SK-N-SH (cell line): ENCODE results near the gene VEGFB. TPM values are rescaled to one million over a fixed set of nuclear protein-coding genes. Genes with fewer than 3 reads are reported as not detected.

Source experiments
- CTCF ChIA-PET: fragments of 300-600, 350-600 bp; formaldehyde crosslinking; extraction: SDS; loops from one replicate; lab custom pipeline; 2021; lab: Yijun Ruan, JAX
- POLR2A ChIA-PET: fragments of 350-600 bp; sonication (Branson Sonifier 250); formaldehyde crosslinking; extraction: SDS; loops from one replicate; lab custom pipeline; 2020; ENCODE audit warnings: antibody characterized with exemption, inconsistent platforms; lab: Yijun Ruan, JAX
- DNase-seq: peaks from one replicate; pipeline ENCODE4 v3.0.0; 2012
- H2AFZ ChIP-seq: fragments of 200-600 bp; sonication (generic); 2 replicates; pipeline ENCODE4 v1.8.1; 2016; ENCODE audit warnings: antibody characterized with exemption, mild to moderate bottlenecking, low read depth
- H3F3A ChIP-seq: fragments of 200-600 bp; sonication (generic); replicated peaks from 2 replicates; pipeline ENCODE3; 2016; ENCODE audit warnings: antibody characterized with exemption, mild to moderate bottlenecking; ENCODE audit not compliant: insufficient read depth
- H3K27ac ChIP-seq, 2 experiments: fragments of 200-500 bp in 1 of 2; fragments of 200-600 bp in 1 of 2; sonication (Bioruptor generic) in 1 of 2; sonication (generic), shearing (Covaris generic) in 1 of 2; 2 replicates each; pipeline versions ENCODE4 v1.5.1 to v1.6.1; 2014 to 2016; ENCODE audit warnings: low read depth in 2 of 2, inconsistent platforms in 1 of 2, low read length in 1 of 2, mild to moderate bottlenecking in 1 of 2, mixed read lengths in 1 of 2
- H3K27me3 ChIP-seq: fragments of 200-600 bp; sonication (generic), shearing (Covaris generic); 2 replicates; pipeline ENCODE4 v1.6.1; 2016; ENCODE audit warnings: mixed run types; ENCODE audit not compliant: insufficient read depth
- H3K36me3 ChIP-seq, 2 experiments: fragments of 200-500 bp in 1 of 2; fragments of 200-600 bp in 1 of 2; sonication (Bioruptor generic) in 1 of 2; sonication (generic) in 1 of 2; replicated peaks in 1 of 2; 2 replicates each; pipeline versions ENCODE3 to v1.5.1; 2014 to 2016; ENCODE audit warnings: low read length in 1 of 2, mild to moderate bottlenecking in 1 of 2; ENCODE audit not compliant: insufficient read depth in 2 of 2, control insufficient read depth in 1 of 2
- H3K4me1 ChIP-seq, 2 experiments: fragments of 200-500 bp in 1 of 2; fragments of 200-600 bp in 1 of 2; sonication (Bioruptor generic) in 1 of 2; sonication (generic), shearing (Covaris generic) in 1 of 2; 2 replicates each; pipeline versions ENCODE4 v1.5.1 to v1.6.1; 2014 to 2016; ENCODE audit warnings: low read depth in 1 of 2, low read length in 1 of 2, mixed run types in 1 of 2; ENCODE audit not compliant: insufficient read depth in 2 of 2, control insufficient read depth in 1 of 2
- H3K4me2 ChIP-seq: fragments of 200-600 bp; sonication (generic), shearing (Covaris generic); 2 replicates; pipeline ENCODE4 v1.6.1; 2017; ENCODE audit warnings: mixed run types
- H3K4me3 ChIP-seq, 2 experiments: fragments of 200-500 bp in 1 of 2; fragments of 200-600 bp in 1 of 2; sonication (Bioruptor generic) in 1 of 2; sonication (generic), shearing (Covaris generic) in 1 of 2; 2 replicates each; pipeline versions ENCODE4 v1.5.1 to v1.8.1; 2014 to 2016; ENCODE audit warnings: low read depth in 2 of 2, inconsistent platforms in 1 of 2, low read length in 1 of 2, mild to moderate bottlenecking in 1 of 2, mixed read lengths in 1 of 2, moderate library complexity in 1 of 2
- H3K79me2 ChIP-seq: fragments of 200-600 bp; sonication (generic); 2 replicates; pipeline ENCODE4 v1.8.1; 2017; ENCODE audit warnings: mild to moderate bottlenecking; ENCODE audit not compliant: insufficient read depth
- H3K9ac ChIP-seq: fragments of 200-600 bp; sonication (generic); 2 replicates; pipeline ENCODE4 v1.6.1; 2017; ENCODE audit warnings: mixed run types
- H3K9me2 ChIP-seq: fragments of 200-600 bp; sonication (generic); 2 replicates; pipeline ENCODE4 v1.6.1; 2017; ENCODE audit warnings: mixed run types
- H3K9me3 ChIP-seq: fragments of 200-600 bp; sonication (generic); 2 replicates; pipeline ENCODE4 v1.6.1; 2017; ENCODE audit warnings: mixed run types, mild to moderate bottlenecking, moderate library complexity
- H4K20me1 ChIP-seq: fragments of 200-600 bp; sonication (generic); 2 replicates; pipeline ENCODE4 v1.6.1; 2017; ENCODE audit warnings: mild to moderate bottlenecking, mixed run types; ENCODE audit not compliant: insufficient read depth
- CHD2 ChIP-seq: fragments of 150-350 bp; IDR thresholded peaks from 2 replicates; pipeline ENCODE4 v1.6.1; 2018; ENCODE audit warnings: low read length; ENCODE audit not compliant: partially characterized antibody
- ELF1 ChIP-seq: IDR thresholded peaks from 2 replicates; pipeline ENCODE4 v1.4.0; 2012
- EP300 ChIP-seq, 2 experiments: IDR thresholded peaks; 2 replicates each; pipeline versions ENCODE4 v1.4.0 to v1.6.1; 2012; ENCODE audit warnings: borderline replicate concordance in 1 of 2, low read depth in 1 of 2, low read length in 1 of 2
- FOSL2 ChIP-seq: IDR thresholded peaks from 2 replicates; pipeline ENCODE4 v1.4.0; 2012; ENCODE audit warnings: low read depth, mild to moderate bottlenecking, moderate library complexity, borderline replicate concordance
- FOXJ3 ChIP-seq: sonication (generic); formaldehyde crosslinking; IDR thresholded peaks from 2 replicates; pipeline ENCODE4 v1.5.1; 2020; ENCODE audit warnings: mild to moderate bottlenecking, missing genetic modification reagents
- GABPA ChIP-seq: IDR thresholded peaks from 2 replicates; pipeline ENCODE4 v1.4.0; 2012; ENCODE audit warnings: low read depth, mild to moderate bottlenecking
- MXI1 ChIP-seq: IDR thresholded peaks from 2 replicates; pipeline ENCODE4 v1.6.1; 2012; ENCODE audit warnings: mild to moderate bottlenecking, low read depth, low read length, improper control_type of control experiment
- NRF1 ChIP-seq: IDR thresholded peaks from 2 replicates; pipeline ENCODE4 v1.6.1; 2012; ENCODE audit warnings: low read depth, mild to moderate bottlenecking, low read length
- POLR2AphosphoS5 ChIP-seq: IDR thresholded peaks from 2 replicates; pipeline ENCODE4 v1.6.1; 2012; ENCODE audit warnings: low read depth, low read length
- RAD21 ChIP-seq: IDR thresholded peaks from 2 replicates; pipeline ENCODE4 v1.6.1; 2012; ENCODE audit warnings: mild to moderate bottlenecking, low read length
- SMC3 ChIP-seq: IDR thresholded peaks from 2 replicates; pipeline ENCODE4 v1.6.1; 2012; ENCODE audit warnings: low read depth, low read length, improper control_type of control experiment
- TCF12 ChIP-seq: IDR thresholded peaks from 2 replicates; pipeline ENCODE4 v1.4.0; 2012
- WGBS: methylation state at CpG from one replicate; pipeline ENCODE4 v1.1.6; 2017; ENCODE audit warnings: low lambda C conversion rate; 5-methylcytosine and 5-hydroxymethylcytosine counted together
- polyA plus RNA-seq, 3 experiments: library from polyadenylated mRNA; depleted of rRNA; stranded (reverse); fragments of >200 nt; gene quantifications; 2 replicates each; pipeline ENCODE4 v1.2.3, GENCODE V29; 2012
- TF ChIP-seq, protein P1 (sequence below): fragments of 150-350 bp; IDR thresholded peaks from 2 replicates; pipeline ENCODE4 v1.6.1; 2017; ENCODE audit warnings: antibody characterized with exemption, low read length, low read depth, borderline replicate concordance
- TF ChIP-seq, protein P2 (sequence below): IDR thresholded peaks from 2 replicates; pipeline ENCODE4 v1.4.0; 2012; ENCODE audit warnings: low read depth, borderline replicate concordance
- TF ChIP-seq, protein P3 (sequence below): IDR thresholded peaks from 2 replicates; pipeline ENCODE4; 2012
- TF ChIP-seq, protein P4 (sequence below): IDR thresholded peaks from 2 replicates; pipeline ENCODE4 v1.4.0; 2012; ENCODE audit warnings: low read depth
- TF ChIP-seq, protein P5 (sequence below): IDR thresholded peaks from 2 replicates; pipeline ENCODE4 v1.4.0; 2012; ENCODE audit warnings: low read depth, borderline replicate concordance

The VEGFB gene
- polyA plus RNA-seq, 1 of the 3 experiments (the other 2 are of a cell fraction) = 29.9 TPM

DNA sequence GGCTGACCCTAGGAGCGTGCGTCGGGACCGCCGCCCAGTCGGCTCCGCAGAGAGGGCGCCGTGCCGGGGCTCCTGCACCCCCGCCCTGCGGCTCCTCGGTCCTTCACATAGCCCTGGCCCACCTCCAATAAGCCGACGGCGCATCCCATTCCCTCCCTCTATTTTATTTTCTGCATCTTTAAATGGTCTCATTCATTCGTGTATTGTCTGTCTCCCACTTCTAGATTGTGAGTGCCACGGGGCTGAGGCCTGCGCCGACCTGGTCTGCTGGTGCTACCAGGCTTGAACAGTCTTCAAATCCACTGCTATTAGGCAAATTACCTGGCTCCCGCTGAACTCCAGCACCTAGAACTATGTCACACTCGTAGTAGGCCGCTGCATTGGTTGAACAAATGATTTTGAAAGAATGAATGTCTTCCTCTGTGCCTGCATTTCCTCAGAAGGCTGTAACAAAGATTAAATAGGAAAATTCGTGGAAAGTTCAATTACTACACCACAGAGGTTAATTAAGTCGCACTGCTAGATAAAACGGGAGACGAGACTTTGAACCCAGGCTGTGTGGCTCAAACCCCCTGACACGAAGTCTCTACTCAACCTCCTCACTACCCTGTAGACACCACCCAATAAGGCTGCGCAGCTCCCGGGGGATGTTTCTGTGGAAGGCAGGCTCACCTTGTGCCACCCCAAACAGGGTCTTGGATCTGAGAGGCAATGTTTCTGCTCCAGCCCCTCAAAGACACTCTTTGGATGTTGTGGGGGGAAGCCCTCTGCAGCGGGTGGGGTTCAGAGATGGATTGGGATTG, 13.5 kb downstream of the VEGFB start:
- TF ChIP-seq GABPA = no peak
- no peak for TF ChIP-seq ELF1
- TF ChIP-seq SMC3 = no peak
- no peak for TF ChIP-seq FOXJ3 (CRISPR knock-in tag)
- TF ChIP-seq, protein P1, sequence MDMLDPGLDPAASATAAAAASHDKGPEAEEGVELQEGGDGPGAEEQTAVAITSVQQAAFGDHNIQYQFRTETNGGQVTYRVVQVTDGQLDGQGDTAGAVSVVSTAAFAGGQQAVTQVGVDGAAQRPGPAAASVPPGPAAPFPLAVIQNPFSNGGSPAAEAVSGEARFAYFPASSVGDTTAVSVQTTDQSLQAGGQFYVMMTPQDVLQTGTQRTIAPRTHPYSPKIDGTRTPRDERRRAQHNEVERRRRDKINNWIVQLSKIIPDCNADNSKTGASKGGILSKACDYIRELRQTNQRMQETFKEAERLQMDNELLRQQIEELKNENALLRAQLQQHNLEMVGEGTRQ = no peak
- no peak for TF ChIP-seq RAD21
- TF ChIP-seq, protein P2, sequence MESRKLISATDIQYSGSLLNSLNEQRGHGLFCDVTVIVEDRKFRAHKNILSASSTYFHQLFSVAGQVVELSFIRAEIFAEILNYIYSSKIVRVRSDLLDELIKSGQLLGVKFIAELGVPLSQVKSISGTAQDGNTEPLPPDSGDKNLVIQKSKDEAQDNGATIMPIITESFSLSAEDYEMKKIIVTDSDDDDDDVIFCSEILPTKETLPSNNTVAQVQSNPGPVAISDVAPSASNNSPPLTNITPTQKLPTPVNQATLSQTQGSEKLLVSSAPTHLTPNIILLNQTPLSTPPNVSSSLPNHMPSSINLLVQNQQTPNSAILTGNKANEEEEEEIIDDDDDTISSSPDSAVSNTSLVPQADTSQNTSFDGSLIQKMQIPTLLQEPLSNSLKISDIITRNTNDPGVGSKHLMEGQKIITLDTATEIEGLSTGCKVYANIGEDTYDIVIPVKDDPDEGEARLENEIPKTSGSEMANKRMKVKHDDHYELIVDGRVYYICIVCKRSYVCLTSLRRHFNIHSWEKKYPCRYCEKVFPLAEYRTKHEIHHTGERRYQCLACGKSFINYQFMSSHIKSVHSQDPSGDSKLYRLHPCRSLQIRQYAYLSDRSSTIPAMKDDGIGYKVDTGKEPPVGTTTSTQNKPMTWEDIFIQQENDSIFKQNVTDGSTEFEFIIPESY = no peak
- peak overlapping the region; percentile 100; the same call in 1 of the 2 replicates for H3K4me2 ChIP-seq
- H3K79me2 ChIP-seq = peaks cover 49% of the 10 kb centered on the region
- H3F3A ChIP-seq = peaks cover 11% of the 10 kb centered on the region
- peak overlapping the region; percentile 92 to 98; a peak in 3 of 4 replicates for H3K4me3 ChIP-seq
- peaks cover 4% of the 10 kb centered on the region for H4K20me1 ChIP-seq
- no peak for DNase-seq
- CTCF ChIA-PET = interaction anchor here (0.7 to 4.6 kb wide), 7 partner anchors 15 to 54 kb away, joined by 3 to 89 read pairs (median 6); no protein-coding TSS in a partner anchor
- H3K9me3 ChIP-seq = no peaks in the 10 kb centered on the region
- peaks cover 10 to 14% of the 10 kb centered on the region in 2 experiments for H3K36me3 ChIP-seq
- H3K9me2 ChIP-seq = no peaks in the 10 kb centered on the region
- H3K27ac ChIP-seq = peak overlapping the region; percentile 96 to 98; a peak in 3 of 4 replicates
- no peak overlapping the region for H2AFZ ChIP-seq
- no peaks in the 10 kb centered on the region for H3K27me3 ChIP-seq
- peak overlapping the region; percentile 91; the same call in 1 of the 2 replicates for H3K9ac ChIP-seq
- WGBS = 58% methylated on average over 25 of the region's 31 CpGs
- POLR2A ChIA-PET = interaction anchor here (0.6 to 12.4 kb wide), 3 partner anchors 16 to 125 kb away, joined by 7 to 112 read pairs (median 41); no protein-coding TSS in a partner anchor
- peaks cover 12 to 49% of the 10 kb centered on the region in 2 experiments; a peak in 2 of 4 replicates for H3K4me1 ChIP-seq

DNA sequence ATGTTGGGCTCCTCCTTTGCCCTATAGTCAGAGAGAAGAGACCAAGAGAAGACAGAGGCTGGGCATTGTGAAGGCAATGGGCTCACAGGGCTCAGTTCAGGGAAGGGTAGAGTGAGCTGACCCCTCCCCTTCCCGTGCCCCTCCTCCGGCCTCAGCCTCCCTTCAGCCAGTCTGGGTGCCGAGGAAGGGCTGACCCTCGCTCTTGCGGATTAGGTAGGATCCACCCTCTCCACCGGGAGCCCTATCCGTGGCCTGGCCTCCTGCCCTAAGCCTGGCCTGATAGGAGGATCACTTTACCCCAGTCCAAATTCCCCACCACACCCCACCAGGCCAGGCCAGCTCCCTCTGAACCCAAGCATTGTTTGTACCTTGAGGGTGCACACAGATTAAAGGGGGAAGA, 14.2 kb downstream of the VEGFB start:
- ChIA-PET POLR2A (interaction anchor here (12.4 kb wide), 1 partner anchor 21 kb away, joined by 112 read pairs; no protein-coding TSS in a partner anchor), CTCF (interaction anchor here (0.7 to 4.6 kb wide), 3 partner anchors 21 to 53 kb away, joined by 3 to 89 read pairs (median 3); no protein-coding TSS in a partner anchor)
- peaks cover 9% of the 10 kb centered on the region for H3F3A ChIP-seq
- WGBS = 100% methylated on average over 1 of the region's 7 CpGs
- H3K9ac ChIP-seq = no peak overlapping the region
- no peak for DNase-seq
- no peaks in the 10 kb centered on the region for H3K9me2 ChIP-seq
- H3K4me3 ChIP-seq = no peak overlapping the region
- H3K9me3 ChIP-seq = no peaks in the 10 kb centered on the region
- no peak overlapping the region for H3K4me2 ChIP-seq
- peaks cover 49% of the 10 kb centered on the region for H3K79me2 ChIP-seq
- H3K4me1 ChIP-seq = peaks cover 15 to 49% of the 10 kb centered on the region in 2 experiments; a peak in 2 of 4 replicates
- H4K20me1 ChIP-seq = peaks cover 10% of the 10 kb centered on the region
- no peak overlapping the region for H2AFZ ChIP-seq
- H3K27me3 ChIP-seq = no peaks in the 10 kb centered on the region
- peaks cover 6 to 11% of the 10 kb centered on the region in 2 experiments for H3K36me3 ChIP-seq
- no peak overlapping the region; a peak in 1 of 4 replicates for H3K27ac ChIP-seq
- TF ChIP-seq EP300 (IDR thresholded peaks at IDR 0.05; ENCODE audit: borderline replicate concordance in 1 of 2, low read depth in 1 of 2, low read length in 1 of 2) (no peak), MXI1 (no peak), FOSL2 (no peak), CHD2 (no peak), POLR2AphosphoS5 (no peak), TCF12 (no peak), NRF1 (no peak), SMC3 (no peak)
- TF ChIP-seq, protein P2 = no peak
- TF ChIP-seq, protein P3, sequence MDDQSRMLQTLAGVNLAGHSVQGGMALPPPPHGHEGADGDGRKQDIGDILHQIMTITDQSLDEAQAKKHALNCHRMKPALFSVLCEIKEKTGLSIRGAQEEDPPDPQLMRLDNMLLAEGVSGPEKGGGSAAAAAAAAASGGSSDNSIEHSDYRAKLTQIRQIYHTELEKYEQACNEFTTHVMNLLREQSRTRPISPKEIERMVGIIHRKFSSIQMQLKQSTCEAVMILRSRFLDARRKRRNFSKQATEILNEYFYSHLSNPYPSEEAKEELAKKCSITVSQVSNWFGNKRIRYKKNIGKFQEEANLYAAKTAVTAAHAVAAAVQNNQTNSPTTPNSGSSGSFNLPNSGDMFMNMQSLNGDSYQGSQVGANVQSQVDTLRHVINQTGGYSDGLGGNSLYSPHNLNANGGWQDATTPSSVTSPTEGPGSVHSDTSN = no peak
- TF ChIP-seq, protein P4, sequence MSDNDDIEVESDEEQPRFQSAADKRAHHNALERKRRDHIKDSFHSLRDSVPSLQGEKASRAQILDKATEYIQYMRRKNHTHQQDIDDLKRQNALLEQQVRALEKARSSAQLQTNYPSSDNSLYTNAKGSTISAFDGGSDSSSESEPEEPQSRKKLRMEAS = no peak
- TF ChIP-seq, protein P5, sequence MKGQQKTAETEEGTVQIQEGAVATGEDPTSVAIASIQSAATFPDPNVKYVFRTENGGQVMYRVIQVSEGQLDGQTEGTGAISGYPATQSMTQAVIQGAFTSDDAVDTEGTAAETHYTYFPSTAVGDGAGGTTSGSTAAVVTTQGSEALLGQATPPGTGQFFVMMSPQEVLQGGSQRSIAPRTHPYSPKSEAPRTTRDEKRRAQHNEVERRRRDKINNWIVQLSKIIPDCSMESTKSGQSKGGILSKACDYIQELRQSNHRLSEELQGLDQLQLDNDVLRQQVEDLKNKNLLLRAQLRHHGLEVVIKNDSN = no peak
